HL-60 (cell line): Measurements from ENCODE around the gene LDB2.

ENCODE experiments used
- CTCF ChIP-seq: IDR thresholded peaks from one replicate; pipeline ENCODE4 v1.5.1; 2011; ENCODE audit warnings: low read length, control low read depth, inconsistent platforms; ENCODE audit not compliant: insufficient read depth
- GABPA ChIP-seq: IDR thresholded peaks from 2 replicates; pipeline ENCODE4 v1.6.1; 2012; ENCODE audit warnings: low read depth
- POLR2AphosphoS5 ChIP-seq: IDR thresholded peaks from 2 replicates; pipeline ENCODE4 v1.6.1; 2012; ENCODE audit warnings: low read depth
- REST ChIP-seq: IDR thresholded peaks from 2 replicates; pipeline ENCODE4 v1.6.1; 2012; ENCODE audit warnings: low read depth; ENCODE audit not compliant: insufficient replicate concordance
- SPI1 ChIP-seq: IDR thresholded peaks from 2 replicates; pipeline ENCODE4 v1.6.1; 2012; ENCODE audit warnings: low read depth, mild to moderate bottlenecking, borderline replicate concordance

GRCh38 chr4:16728849-16729248 is 169.6 kb downstream of the LDB2 start:
- no peak for TF ChIP-seq CTCF
- TF ChIP-seq REST: no peak
- TF ChIP-seq POLR2AphosphoS5: no peak
- no peak for TF ChIP-seq GABPA
- TF ChIP-seq SPI1: no peak
